DMS53 treated with DMSO at 0.1 percent for 48 hours (cell line): Measurements from ENCODE around the gene ARFGAP3.

ENCODE experiments used
- DNase-seq: peaks from one replicate; lab custom pipeline; 2025; ENCODE audit not compliant: unreplicated experiment; lab: John Stamatoyannopoulos, UW

Gene ARFGAP3

GRCh38 chr22:42865536-42865935, 8.5 kb upstream of the ARFGAP3 start:
- no peak for DNase-seq

- DNase-seq: no peak
Observed at GRCh38 chr22:42863349-42863961, 6.4 kb upstream of the ARFGAP3 start.

DNA sequence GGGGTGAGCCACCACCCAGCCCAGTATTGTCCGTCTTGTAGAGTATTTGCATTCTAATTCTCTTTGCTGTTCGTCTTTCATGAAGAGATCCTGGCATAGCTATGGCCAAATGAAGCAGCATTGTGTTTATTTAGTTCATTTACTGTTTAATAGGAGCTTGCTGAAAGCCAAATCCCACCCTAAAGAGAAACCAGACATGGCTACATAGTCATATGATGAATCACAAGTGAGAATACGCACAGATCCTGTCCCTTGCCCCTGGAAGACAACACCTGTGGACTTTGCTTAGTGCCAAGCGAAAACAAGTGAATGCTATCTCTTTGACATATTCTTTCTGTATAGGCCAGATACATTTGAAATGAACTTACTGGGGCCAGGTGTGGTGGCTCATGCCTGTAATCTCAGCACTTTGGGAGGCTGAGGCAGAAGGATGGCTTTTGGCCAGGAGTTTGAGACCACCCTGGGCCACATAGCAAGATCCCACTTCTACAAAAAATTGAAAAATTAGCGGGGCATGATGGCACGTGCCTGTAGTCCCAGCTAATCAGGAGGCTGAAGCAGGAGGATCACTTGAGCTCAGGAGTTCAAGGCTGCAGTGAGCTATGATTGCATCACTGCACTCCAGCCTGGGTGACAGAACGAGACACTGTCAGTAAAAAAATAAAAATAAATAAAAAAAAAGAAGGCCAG, 5.1 kb upstream of the ARFGAP3 start:
- DNase-seq: no peak

- DNase-seq: no peak
Observed at GRCh38 chr22:42860968-42861367, 3.9 kb upstream of the ARFGAP3 start.

DNA sequence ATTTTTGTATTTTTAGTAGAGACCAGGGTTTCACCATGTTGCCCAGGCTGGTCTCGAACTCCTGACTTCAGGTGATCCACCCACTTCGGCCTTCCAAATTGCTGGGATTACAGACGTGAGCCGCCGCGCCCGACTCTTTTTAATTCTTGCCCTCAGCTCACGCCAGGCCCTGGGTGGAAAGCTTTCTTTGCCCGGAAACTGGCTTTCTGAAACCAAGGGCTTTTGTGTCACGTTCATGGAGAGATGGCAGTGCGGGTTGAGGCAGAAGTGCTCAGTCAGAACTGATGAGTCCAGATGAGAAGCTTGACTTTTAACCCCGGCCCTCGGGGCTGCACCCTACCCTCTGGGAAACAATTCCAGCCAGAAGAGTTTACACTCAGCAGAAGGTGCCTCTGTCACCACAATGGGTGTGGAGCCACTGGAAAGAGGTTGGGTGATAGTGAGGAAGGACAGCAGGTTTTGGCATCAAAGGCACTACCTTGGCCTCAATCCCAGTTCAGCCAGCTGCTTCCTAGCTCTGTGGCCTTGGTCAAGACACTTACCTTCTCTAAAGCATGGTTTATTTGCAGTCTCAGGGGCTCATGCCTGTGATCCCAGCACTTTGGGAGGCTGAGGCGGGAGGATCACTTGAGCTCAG, 890 bp upstream of the ARFGAP3 start:
- no peak for DNase-seq

GRCh38 chr22:42856179-42856864, 751 bp downstream of the ARFGAP3 start:
- DNase-seq: no peak

DNA sequence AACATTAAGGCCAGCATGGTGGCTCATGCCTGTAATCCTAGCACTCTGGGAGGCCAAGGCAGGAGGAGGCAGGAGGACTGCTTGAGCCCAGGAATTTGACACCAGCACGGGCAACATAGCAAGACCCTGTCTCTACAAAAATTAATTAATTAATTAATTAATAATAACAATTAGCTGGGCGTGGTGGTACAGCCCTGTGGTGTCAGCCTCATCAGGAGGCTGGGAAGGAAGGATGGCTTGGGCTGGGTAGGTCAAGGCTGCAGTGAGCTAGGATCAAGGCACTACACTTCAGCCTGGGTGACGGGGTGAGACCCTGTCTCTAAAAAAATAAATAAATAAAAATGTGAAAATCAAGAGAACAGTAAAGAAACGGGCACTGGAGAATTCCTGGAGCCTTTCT, 1.4 kb downstream of the ARFGAP3 start:
- DNase-seq: no peak

DNA sequence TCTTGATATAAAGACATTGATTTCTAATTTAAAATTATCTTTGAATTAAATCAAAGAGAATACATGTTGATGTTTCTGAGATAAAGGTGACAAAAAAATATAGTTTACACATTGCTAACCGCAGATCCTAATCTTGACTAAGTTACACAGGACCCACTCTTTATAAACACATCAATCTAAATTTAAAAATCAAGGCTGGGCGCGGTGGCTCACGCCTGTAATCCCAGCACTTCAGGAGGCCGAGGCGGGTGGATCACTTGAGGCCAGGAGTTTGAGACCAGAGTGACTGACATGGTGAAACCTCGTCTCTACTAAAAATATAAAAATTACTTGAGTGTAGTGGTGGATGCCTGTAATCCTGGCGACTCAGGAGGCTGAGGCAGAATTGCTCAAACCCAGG, 1.9 kb downstream of the ARFGAP3 start:
- no peak for DNase-seq

DNA sequence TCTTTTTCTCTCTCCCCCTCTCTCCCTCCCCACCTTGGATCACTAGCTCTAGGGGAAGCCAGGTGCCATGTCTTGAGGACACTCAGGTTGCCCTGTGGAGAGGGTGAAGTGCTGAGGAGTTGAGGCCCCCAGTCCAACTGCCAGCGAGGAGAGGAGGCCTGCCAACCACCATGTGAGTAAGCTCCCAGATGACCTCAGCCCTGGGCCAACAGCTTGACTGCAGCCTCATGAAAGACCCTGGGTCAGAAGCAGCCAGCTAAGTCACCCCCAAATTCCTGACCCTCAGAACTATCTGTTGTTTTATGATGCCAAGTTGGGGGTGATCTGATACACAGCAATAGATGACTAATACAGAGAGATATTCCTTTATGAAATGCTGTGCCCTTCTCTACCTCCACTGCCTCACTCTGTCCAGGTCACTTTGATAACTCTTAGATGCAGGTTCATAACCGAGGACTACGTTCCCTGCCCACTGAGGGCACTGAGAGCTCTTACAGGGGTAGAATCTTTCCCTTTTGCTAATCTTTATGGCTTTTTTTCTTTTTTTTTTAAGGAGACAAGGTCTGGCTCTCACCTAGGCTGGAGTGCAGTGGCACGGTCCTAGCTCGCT, 8.0 kb downstream of the ARFGAP3 start:
- DNase-seq: no peak

DNA sequence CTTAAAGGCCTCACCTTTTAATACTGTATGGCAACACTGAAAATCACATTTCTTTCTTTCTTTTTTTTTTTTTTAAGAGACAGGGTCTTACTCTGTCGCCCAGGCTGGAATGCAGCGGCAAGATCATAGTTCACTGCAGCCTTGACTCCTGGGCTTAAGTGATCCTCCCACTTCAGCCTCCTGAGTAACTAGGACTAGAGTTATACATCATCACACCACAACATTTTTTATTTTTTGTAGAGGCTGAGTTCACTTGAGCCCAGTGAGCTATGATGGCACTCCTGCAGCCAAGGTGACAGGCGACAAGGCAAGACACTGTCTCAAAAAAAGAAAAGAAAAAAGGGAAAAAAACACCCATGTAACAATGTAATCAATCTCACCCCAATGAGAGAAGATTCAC, 10.0 kb downstream of the ARFGAP3 start:
- no peak for DNase-seq

GRCh38 chr22:42844756-42845155, 12.3 kb downstream of the ARFGAP3 start:
- DNase-seq: no peak

DNA sequence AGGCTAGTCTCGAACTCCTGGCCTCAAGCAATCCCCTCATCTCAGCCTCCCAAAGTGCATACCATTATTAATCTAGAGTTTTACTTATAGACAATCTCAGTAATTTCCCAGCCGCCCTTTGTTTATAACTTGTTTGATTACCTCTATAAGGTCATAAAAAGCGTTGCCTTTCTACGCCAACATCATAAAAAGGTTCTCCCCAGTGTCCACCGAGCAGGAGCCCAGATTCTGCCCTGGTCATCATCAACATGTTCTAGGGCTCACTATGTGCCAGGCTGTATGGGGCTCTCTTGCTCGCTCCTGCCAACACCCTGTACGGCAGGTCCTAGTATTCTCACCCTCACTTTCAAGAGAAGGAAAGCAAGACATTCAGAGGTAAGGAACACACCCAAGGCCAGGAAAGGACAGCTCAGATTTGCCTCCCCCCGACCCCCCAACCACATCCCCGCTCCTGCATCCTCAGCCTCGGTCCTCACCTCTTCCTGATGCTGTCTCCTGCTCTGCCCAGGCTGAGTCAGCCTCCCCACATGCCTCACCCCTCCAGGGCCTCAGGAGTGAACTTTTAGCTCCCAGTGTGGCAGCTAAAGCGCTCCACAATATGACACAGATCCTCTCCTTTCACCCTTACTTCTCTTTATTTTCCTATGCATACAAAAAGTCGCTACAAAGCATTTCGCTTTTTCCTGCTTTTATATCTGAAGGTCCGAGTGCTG, 14.3 kb downstream of the ARFGAP3 start:
- DNase-seq: no peak

DNA sequence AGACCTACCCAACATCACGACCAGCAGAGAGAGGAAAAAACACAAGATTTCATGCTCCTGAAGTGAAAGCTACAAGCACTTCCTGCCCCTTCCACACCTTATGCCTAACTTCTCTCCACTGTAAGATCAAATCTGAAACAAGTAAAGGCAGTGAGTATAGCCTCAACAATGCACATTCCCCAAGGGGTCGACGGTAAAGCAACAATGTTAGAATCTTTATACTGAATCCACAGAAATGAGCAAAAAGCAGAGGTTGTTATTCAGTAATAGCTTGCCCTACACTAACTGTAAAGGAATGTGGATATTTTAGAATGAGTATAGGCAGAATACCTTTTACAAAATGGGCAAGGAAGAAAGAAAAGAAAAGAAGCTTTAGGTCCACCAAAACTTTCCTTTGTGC, 15.6 kb downstream of the ARFGAP3 start:
- no peak for DNase-seq

GRCh38 chr22:42837556-42837955, 19.5 kb downstream of the ARFGAP3 start:
- DNase-seq: no peak

GRCh38 chr22:42836026-42836425, 21.0 kb downstream of the ARFGAP3 start:
- DNase-seq: no peak

GRCh38 chr22:42834177-42834949, 22.7 kb downstream of the ARFGAP3 start:
- no peak for DNase-seq

DNA sequence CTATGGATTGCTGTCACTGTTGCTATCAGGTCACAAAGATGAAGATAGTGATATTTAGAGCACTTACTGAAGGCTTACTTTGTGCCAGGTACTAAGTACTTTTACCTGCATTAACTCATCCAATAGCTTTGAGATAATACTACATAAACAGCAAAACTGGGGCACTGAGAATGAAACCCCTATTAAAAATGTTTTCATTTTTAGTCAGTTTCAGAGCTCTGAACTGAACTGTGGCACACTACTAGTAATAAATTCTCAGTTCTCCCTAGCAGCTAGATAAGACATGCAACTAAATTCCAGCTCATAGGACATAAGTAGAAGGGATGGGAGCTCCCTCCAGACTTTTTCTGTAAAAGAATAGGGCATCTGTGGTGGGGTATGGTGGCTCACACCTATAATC, 24.0 kb downstream of the ARFGAP3 start:
- no peak for DNase-seq

DNA sequence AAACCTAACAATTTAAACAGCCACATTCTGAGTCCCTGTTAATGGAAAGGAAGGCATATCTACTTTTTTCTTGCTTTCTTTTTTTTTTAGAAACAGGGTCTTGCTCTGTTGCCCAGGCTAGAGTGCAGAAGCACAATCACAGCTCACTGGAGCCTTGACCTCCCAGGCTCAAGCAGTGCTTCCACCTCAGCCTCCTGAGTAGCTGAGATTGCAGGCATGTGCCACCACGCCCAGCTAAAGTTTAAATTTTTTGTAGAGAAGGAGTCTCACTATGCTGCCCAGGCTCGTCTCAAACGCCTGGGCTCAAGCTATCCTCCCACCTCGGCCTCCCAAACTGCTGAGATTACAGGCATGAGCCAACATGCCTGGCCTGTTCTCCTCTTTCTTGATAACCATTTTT, 25.4 kb downstream of the ARFGAP3 start:
- DNase-seq: no peak

GRCh38 chr22:42830161-42830560, 26.9 kb downstream of the ARFGAP3 start:
- no peak for DNase-seq

- DNase-seq: no peak
Observed at GRCh38 chr22:42829302-42829701, 27.8 kb downstream of the ARFGAP3 start.
